Neuron (in vitro differentiated cells): ENCODE results near the gene INPP5B.

Source experiments
- H2AFZ ChIP-seq: one replicate; pipeline ENCODE4 v1.6.1; 2013; ENCODE audit warnings: low read depth, mild to moderate bottlenecking, inconsistent platforms, low read length, moderate library complexity
- H3K27me3 ChIP-seq: one replicate; pipeline ENCODE4 v1.6.1; 2013; ENCODE audit warnings: low read length; ENCODE audit not compliant: insufficient read depth
- H3K36me3 ChIP-seq: one replicate; pipeline ENCODE4 v1.6.1; 2013; ENCODE audit warnings: low read length; ENCODE audit not compliant: insufficient read depth
- H3K4me1 ChIP-seq: one replicate; pipeline ENCODE4 v1.6.1; 2013; ENCODE audit warnings: low read length; ENCODE audit not compliant: insufficient read depth
- H3K4me3 ChIP-seq: 2 replicates; pipeline ENCODE4 v1.5.1; 2013; ENCODE audit warnings: mild to moderate bottlenecking, low read length, moderate library complexity
- H3K9me3 ChIP-seq: one replicate; pipeline ENCODE4 v1.6.1; 2013; ENCODE audit warnings: low read length

INPP5B gene

GRCh38 chr1:37893673-37894072 lies 53.2 kb downstream of the INPP5B start:
- H3K27me3 ChIP-seq: no peaks in the 10 kb centered on the region
- peaks cover 8% of the 10 kb centered on the region for H3K36me3 ChIP-seq
- no peak overlapping the region for H2AFZ ChIP-seq
- no peaks in the 10 kb centered on the region for H3K4me1 ChIP-seq
- no peaks in the 10 kb centered on the region for H3K9me3 ChIP-seq
- H3K4me3 ChIP-seq: no peak overlapping the region

- no peaks in the 10 kb centered on the region for H3K4me1 ChIP-seq
- peaks cover 19% of the 10 kb centered on the region for H3K36me3 ChIP-seq
- no peaks in the 10 kb centered on the region for H3K27me3 ChIP-seq
These were observed 54.5 kb downstream of the INPP5B start for GRCh38 chr1:37892151-37893047.

GRCh38 chr1:37890378-37891014 lies 56.4 kb downstream of the INPP5B start:
- Histone ChIP-seq H3K36me3 (peaks cover 36% of the 10 kb centered on the region), H3K4me1 (no peaks in the 10 kb centered on the region)

More at GRCh38 chr1:37892151-37893047, 54.5 kb downstream of the INPP5B start:
- Histone ChIP-seq H2AFZ (no peak overlapping the region), H3K4me3 (no peak overlapping the region), H3K9me3 (no peaks in the 10 kb centered on the region)

GRCh38 chr1:37888022-37888700 lies 58.7 kb downstream of the INPP5B start:
- H3K4me3 ChIP-seq: no peak overlapping the region
- no peaks in the 10 kb centered on the region for H3K9me3 ChIP-seq
- H3K36me3 ChIP-seq: peaks cover 42% of the 10 kb centered on the region
- no peak overlapping the region for H2AFZ ChIP-seq
- no peaks in the 10 kb centered on the region for H3K27me3 ChIP-seq
- H3K4me1 ChIP-seq: no peaks in the 10 kb centered on the region

More at GRCh38 chr1:37890378-37891014, 56.4 kb downstream of the INPP5B start:
- Histone ChIP-seq H3K4me3 (no peak overlapping the region), H3K27me3 (no peaks in the 10 kb centered on the region), H3K9me3 (no peaks in the 10 kb centered on the region), H2AFZ (no peak overlapping the region)

DNA sequence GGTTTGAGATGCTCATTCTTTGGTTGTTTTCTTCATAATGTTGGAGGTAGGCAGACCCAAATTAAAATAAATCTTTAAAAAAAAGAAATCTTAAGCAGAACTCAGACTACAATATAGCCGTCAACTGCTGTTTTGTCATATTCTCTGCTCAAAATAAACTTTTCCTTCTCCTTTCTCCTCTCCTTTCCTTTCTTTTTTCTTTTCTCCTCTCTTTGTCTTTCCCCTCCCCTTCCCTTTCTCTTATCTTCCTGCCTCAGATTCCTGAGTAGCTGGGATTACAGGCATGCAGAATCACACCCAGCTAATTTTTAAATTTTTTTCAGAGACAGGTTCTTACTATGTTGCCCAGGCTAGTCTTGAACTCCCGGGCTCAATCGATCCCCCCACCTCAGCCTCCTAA lies 62.7 kb downstream of the INPP5B start:
- Histone ChIP-seq H3K36me3 (peaks cover 70% of the 10 kb centered on the region), H3K9me3 (no peaks in the 10 kb centered on the region), H3K4me1 (no peaks in the 10 kb centered on the region), H2AFZ (no peak overlapping the region), H3K4me3 (no peak overlapping the region), H3K27me3 (no peaks in the 10 kb centered on the region)

DNA sequence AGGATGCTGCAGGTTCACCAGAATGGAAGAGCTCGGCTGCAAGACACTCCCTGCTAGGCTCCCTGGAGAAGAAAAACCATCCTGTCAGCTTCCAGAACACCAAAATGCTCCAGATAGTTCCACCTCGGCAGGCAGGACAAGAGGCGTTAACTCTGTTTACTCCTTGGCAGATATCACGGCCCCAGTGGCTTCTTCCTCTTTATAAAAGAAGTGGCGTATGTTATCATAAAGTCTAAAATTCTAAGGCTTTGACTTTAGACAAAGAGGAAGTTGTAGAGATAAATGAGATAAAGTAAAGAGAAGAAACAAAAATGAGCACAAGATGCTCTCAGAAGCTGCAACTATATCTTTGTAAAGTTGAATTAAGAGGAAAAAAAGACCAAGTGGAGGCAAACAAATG lies 63.2 kb downstream of the INPP5B start:
- H2AFZ ChIP-seq: no peak overlapping the region
- H3K27me3 ChIP-seq: no peaks in the 10 kb centered on the region
- no peak overlapping the region for H3K4me3 ChIP-seq
- no peaks in the 10 kb centered on the region for H3K4me1 ChIP-seq
- no peaks in the 10 kb centered on the region for H3K9me3 ChIP-seq
- H3K36me3 ChIP-seq: peaks cover 66% of the 10 kb centered on the region

DNA sequence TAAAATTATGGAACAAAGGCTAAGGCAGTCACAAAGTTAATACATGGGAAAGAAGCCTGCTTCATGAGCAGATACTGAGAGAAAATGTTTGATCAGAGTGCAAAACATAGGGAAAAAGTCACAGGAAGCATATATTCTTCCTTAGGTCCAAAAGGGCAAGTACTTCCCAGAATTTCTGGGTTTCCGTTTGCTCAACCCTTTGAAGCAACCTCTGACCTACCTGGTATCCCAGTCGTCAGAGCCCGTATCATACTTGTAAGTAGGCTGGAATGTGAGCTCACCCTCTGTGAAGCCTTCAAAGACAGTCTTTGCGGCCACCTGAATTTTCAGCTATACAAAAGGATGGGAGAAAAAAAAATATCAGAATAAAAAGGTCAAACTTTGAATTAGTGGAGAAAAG lies 67.0 kb downstream of the INPP5B start:
- Histone ChIP-seq H3K4me3 (no peak overlapping the region), H3K4me1 (no peaks in the 10 kb centered on the region), H3K27me3 (no peaks in the 10 kb centered on the region), H2AFZ (no peak overlapping the region), H3K9me3 (no peaks in the 10 kb centered on the region), H3K36me3 (peaks cover 55% of the 10 kb centered on the region)

DNA sequence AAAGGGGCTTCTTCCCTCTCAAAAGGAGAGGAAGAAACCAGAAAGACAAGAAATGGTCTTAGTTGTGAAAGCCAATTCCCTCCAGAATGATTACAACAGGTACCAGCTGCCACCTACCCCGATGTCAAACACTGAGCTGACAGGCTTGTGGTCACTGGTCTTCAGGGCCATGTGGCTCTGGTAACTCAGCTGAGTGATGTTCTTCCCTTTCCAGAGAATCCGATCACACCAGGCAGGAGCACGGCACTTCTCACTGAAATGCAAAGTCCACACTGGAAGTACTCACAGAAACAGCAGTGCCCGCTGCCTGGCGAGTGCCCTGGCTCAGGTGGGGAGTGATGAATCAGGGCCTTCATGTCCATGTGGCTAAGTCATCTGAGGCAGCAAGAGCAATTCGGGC lies 68.8 kb downstream of the INPP5B start:
- Histone ChIP-seq H3K4me3 (no peak overlapping the region), H2AFZ (no peak overlapping the region), H3K9me3 (no peaks in the 10 kb centered on the region), H3K36me3 (peaks cover 67% of the 10 kb centered on the region), H3K4me1 (no peaks in the 10 kb centered on the region), H3K27me3 (no peaks in the 10 kb centered on the region)

DNA sequence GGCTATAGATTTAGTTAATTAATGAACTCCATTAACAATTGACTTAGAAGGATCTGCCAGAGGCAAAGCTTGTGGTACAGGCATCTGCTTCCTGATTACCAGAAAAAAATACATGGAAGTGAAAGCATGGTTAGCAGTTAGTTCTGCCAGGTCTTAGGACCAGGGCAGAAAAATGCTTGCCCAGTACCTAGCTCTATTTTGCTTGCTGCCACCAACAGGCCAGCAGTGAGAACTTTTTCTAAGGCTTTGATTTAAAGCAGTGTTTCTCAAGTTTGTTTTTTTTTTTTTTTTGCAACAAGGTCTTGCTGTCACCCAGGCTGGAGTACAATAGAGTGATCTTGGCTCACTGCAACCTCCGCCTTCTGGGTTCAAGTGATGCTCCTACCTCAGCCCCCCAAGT lies 71.0 kb downstream of the INPP5B start:
- Histone ChIP-seq H3K27me3 (no peaks in the 10 kb centered on the region), H3K4me1 (no peaks in the 10 kb centered on the region), H2AFZ (no peak overlapping the region), H3K4me3 (no peak overlapping the region), H3K9me3 (no peaks in the 10 kb centered on the region), H3K36me3 (peaks cover 60% of the 10 kb centered on the region)

DNA sequence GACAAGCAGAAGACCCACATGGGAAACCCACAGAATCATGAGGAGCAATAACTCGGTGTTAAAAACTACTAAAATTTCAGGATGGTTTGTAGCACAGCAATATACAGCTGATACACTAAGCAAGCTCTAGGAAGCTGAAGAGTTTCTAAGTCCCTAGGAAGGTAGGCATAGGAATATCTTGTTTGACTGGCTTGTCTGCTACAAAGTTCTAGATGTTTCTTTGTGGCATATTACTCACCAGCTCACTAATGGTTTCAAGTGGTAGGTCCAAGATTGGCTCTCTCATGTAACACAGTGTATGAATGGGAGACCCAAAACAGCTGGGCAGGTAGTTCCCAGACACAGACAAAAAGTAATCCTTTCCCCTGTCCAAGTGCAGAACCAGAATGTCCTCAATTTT lies 74.2 kb downstream of the INPP5B start:
- Histone ChIP-seq H3K9me3 (no peaks in the 10 kb centered on the region), H3K36me3 (peaks cover 54% of the 10 kb centered on the region), H2AFZ (no peak overlapping the region), H3K27me3 (no peaks in the 10 kb centered on the region), H3K4me1 (no peaks in the 10 kb centered on the region), H3K4me3 (no peak overlapping the region)

GRCh38 chr1:37868466-37868865 lies 78.4 kb downstream of the INPP5B start:
- H3K27me3 ChIP-seq: no peaks in the 10 kb centered on the region
- no peaks in the 10 kb centered on the region for H3K4me1 ChIP-seq
- H3K4me3 ChIP-seq: no peak overlapping the region
- no peaks in the 10 kb centered on the region for H3K9me3 ChIP-seq
- no peak overlapping the region for H2AFZ ChIP-seq
- H3K36me3 ChIP-seq: peaks cover 49% of the 10 kb centered on the region

GRCh38 chr1:37867784-37868183 lies 79.1 kb downstream of the INPP5B start:
- Histone ChIP-seq H3K4me3 (no peak overlapping the region), H3K9me3 (no peaks in the 10 kb centered on the region), H3K27me3 (no peaks in the 10 kb centered on the region), H3K4me1 (no peaks in the 10 kb centered on the region), H3K36me3 (peaks cover 45% of the 10 kb centered on the region), H2AFZ (no peak overlapping the region)

- Histone ChIP-seq H3K36me3 (peaks cover 40% of the 10 kb centered on the region), H3K4me3 (no peak overlapping the region), H2AFZ (no peak overlapping the region), H3K27me3 (no peaks in the 10 kb centered on the region), H3K4me1 (no peaks in the 10 kb centered on the region), H3K9me3 (no peaks in the 10 kb centered on the region)
These were observed 80.4 kb downstream of the INPP5B start for GRCh38 chr1:37866491-37866890.
